Natural killer cell (primary cell): ENCODE data around the gene TNNT2. TPM values are rescaled to one million over a fixed set of nuclear protein-coding genes. Genes with fewer than 3 reads are reported as not detected.

ENCODE experiments used
- ATAC-seq, 3 donors: fragments of 150-1000 bp in 2 of 3; fragments of 200-7000 bp in 1 of 3; cut with Tn5 transposase; 1 replicate in 1 of 3; 2 replicates in 2 of 3; pipeline ENCODE4 v1.10.0; 2021; ENCODE audit warnings: mild to moderate bottlenecking in 2 of 3, moderate library complexity in 2 of 3
- DNase-seq, 2 donors: peaks; one replicate each; pipeline versions ENCODE4 v3.0.0 to v3.0.0-alpha.2; 2013 to 2021; ENCODE audit warnings: mixed read lengths in 1 of 2
- H3K27ac ChIP-seq: one replicate; pipeline ENCODE4 v1.5.1; 2013; ENCODE audit warnings: mild to moderate bottlenecking, low read length
- H3K27me3 ChIP-seq: one replicate; pipeline ENCODE4 v1.6.1; 2013; ENCODE audit warnings: low read length; ENCODE audit not compliant: control insufficient read depth, insufficient read depth
- H3K36me3 ChIP-seq: one replicate; pipeline ENCODE4 v1.6.1; 2013; ENCODE audit warnings: low read length; ENCODE audit not compliant: control insufficient read depth, insufficient read depth
- H3K4me1 ChIP-seq: one replicate; pipeline ENCODE4 v1.6.1; 2013; ENCODE audit warnings: low read length; ENCODE audit not compliant: control insufficient read depth, insufficient read depth
- H3K4me3 ChIP-seq: one replicate; pipeline ENCODE4 v1.5.1; 2013; ENCODE audit warnings: low read length
- H3K9me3 ChIP-seq: one replicate; pipeline ENCODE4 v1.6.1; 2013; ENCODE audit warnings: low read length; ENCODE audit not compliant: control insufficient read depth, insufficient read depth
- H3K27ac Mint-ChIP-seq, 2 donors: one replicate each; pipeline ENCODE4 v1.8.0; 2022; ENCODE audit warnings: mild to moderate bottlenecking in 2 of 2, mixed read lengths in 2 of 2, moderate library complexity in 1 of 2
- H3K27me3 Mint-ChIP-seq, 2 donors: one replicate each; pipeline ENCODE4 v1.8.0; 2022; ENCODE audit warnings: low read depth in 2 of 2, mixed read lengths in 2 of 2
- H3K36me3 Mint-ChIP-seq: one replicate; pipeline ENCODE4 v1.8.0; 2022; ENCODE audit warnings: mixed read lengths
- H3K4me1 Mint-ChIP-seq, 2 donors: one replicate each; pipeline ENCODE4 v1.8.0; 2022; ENCODE audit warnings: mixed read lengths in 2 of 2
- H3K4me3 Mint-ChIP-seq: one replicate; pipeline ENCODE4 v1.8.0; 2022; ENCODE audit warnings: mild to moderate bottlenecking, moderate library complexity, mixed read lengths
- H3K9me3 Mint-ChIP-seq, 2 donors: one replicate each; pipeline ENCODE4 v1.8.0; 2022; ENCODE audit warnings: mixed read lengths in 2 of 2
- CTCF ChIP-seq: fragments of 200-600 bp; IDR thresholded peaks from one replicate; pipeline ENCODE4 v1.8.0; 2022; ENCODE audit warnings: antibody characterized with exemption
- WGBS: methylation state at CpG from one replicate; pipeline ENCODE4 v1.1.7; 2013; ENCODE audit warnings: missing lambda C conversion rate; ENCODE audit not compliant: insufficient coverage; 5-methylcytosine and 5-hydroxymethylcytosine counted together
- intact Hi-C: fragments of 100-400 bp; cut with micrococcal nuclease; formaldehyde crosslinking; loops from one replicate; pipeline ENCODE4 v1.14.2; 2022
- total RNA-seq, 4 donors: library from RNA; stranded (reverse); fragments of 120-200 nt in 1 of 4; gene quantifications; one replicate each; pipeline versions ENCODE4 v1.2.3 to v1.2.4, GENCODE V29; 2013 to 2022

The TNNT2 gene
- total RNA-seq, 3 donors from 2014 or later (not counting 1 experiment from before 2014, with no cell fraction given): not detected

GRCh38 chr1:201357636-201358348 is 19.7 kb downstream of the TNNT2 start:
- TF ChIP-seq CTCF: no peak
- intact Hi-C loops: no loop called here
- Mint-ChIP-seq H3K36me3 (no peaks in the 10 kb centered on the region), H3K9me3 (no peaks in the 10 kb centered on the region), H3K4me3 (no peak overlapping the region), H3K4me1 (no peaks in the 10 kb centered on the region), H3K27ac (no peak overlapping the region), H3K27me3 (peaks cover 0 to 12% of the 10 kb centered on the region in 2 donors)
- no peak for ATAC-seq
- WGBS: 69% methylated on average over 7 of the region's 10 CpGs
- Histone ChIP-seq H3K27ac (no peak overlapping the region), H3K4me3 (no peak overlapping the region), H3K27me3 (no peaks in the 10 kb centered on the region), H3K36me3 (no peaks in the 10 kb centered on the region), H3K9me3 (no peaks in the 10 kb centered on the region), H3K4me1 (no peaks in the 10 kb centered on the region)
- DNase-seq: no peak

GRCh38 chr1:201357211-201357610 is 20.3 kb downstream of the TNNT2 start:
- Mint-ChIP-seq H3K4me1 (no peaks in the 10 kb centered on the region), H3K9me3 (no peaks in the 10 kb centered on the region), H3K27me3 (peaks cover 0 to 12% of the 10 kb centered on the region in 2 donors), H3K36me3 (no peaks in the 10 kb centered on the region), H3K4me3 (no peak overlapping the region), H3K27ac (no peak overlapping the region)
- H3K27ac ChIP-seq: no peak overlapping the region
- intact Hi-C loops: no loop called here
- DNase-seq (no peak), ATAC-seq (no peak)
- no peaks in the 10 kb centered on the region for H3K4me1 ChIP-seq
- H3K27me3 ChIP-seq: no peaks in the 10 kb centered on the region
- TF ChIP-seq CTCF: no peak
- WGBS: 88% methylated on average over 8 of the region's 8 CpGs
- no peaks in the 10 kb centered on the region for H3K36me3 ChIP-seq
- no peak overlapping the region for H3K4me3 ChIP-seq
- H3K9me3 ChIP-seq: no peaks in the 10 kb centered on the region

GRCh38 chr1:201356701-201357100 is 20.8 kb downstream of the TNNT2 start:
- no peaks in the 10 kb centered on the region for H3K4me1 Mint-ChIP-seq
- no peaks in the 10 kb centered on the region for H3K9me3 Mint-ChIP-seq
- peaks cover 0 to 12% of the 10 kb centered on the region in 2 donors for H3K27me3 Mint-ChIP-seq
- H3K4me3 Mint-ChIP-seq: no peak overlapping the region
- no peak for DNase-seq
- Histone ChIP-seq H3K4me1 (no peaks in the 10 kb centered on the region), H3K27me3 (no peaks in the 10 kb centered on the region), H3K9me3 (no peaks in the 10 kb centered on the region), H3K4me3 (no peak overlapping the region), H3K27ac (no peak overlapping the region), H3K36me3 (no peaks in the 10 kb centered on the region)
- 86% methylated on average over 11 of the region's 11 CpGs for WGBS
- H3K27ac Mint-ChIP-seq: no peak overlapping the region
- ATAC-seq: no peak
- TF ChIP-seq CTCF: no peak
- intact Hi-C loops: no loop called here
- no peaks in the 10 kb centered on the region for H3K36me3 Mint-ChIP-seq

GRCh38 chr1:201356236-201356635 is 21.2 kb downstream of the TNNT2 start:
- Mint-ChIP-seq H3K27me3 (peaks cover 0 to 17% of the 10 kb centered on the region in 2 donors), H3K9me3 (no peaks in the 10 kb centered on the region), H3K36me3 (no peaks in the 10 kb centered on the region), H3K4me1 (no peaks in the 10 kb centered on the region), H3K27ac (no peak overlapping the region), H3K4me3 (no peak overlapping the region)
- no peaks in the 10 kb centered on the region for H3K9me3 ChIP-seq
- H3K4me3 ChIP-seq: no peak overlapping the region
- H3K36me3 ChIP-seq: no peaks in the 10 kb centered on the region
- no peak overlapping the region for H3K27ac ChIP-seq
- no peaks in the 10 kb centered on the region for H3K4me1 ChIP-seq
- intact Hi-C loops: no loop called here
- ATAC-seq (no peak), DNase-seq (no peak)
- H3K27me3 ChIP-seq: no peaks in the 10 kb centered on the region
- TF ChIP-seq CTCF: no peak
- 89% methylated on average over 5 of the region's 5 CpGs for WGBS
